COLO668 (cell line): Measurements from ENCODE around the gene ARL6IP1.
A peak's percentile ranks its signal among the peaks of the same experiment; 100 is the strongest.

ENCODE experiments used
- DNase-seq: peaks from one replicate; lab custom pipeline; 2025; ENCODE audit not compliant: unreplicated experiment; lab: John Stamatoyannopoulos, UW

The ARL6IP1 gene

GRCh38 chr16:18801145-18801972 lies at the start of gene ARL6IP1:
Gene ARL6IP1, minus strand, starts transcription at chr16:18801549. Its CDS starts 83 bp downstream, at chr16:18801466.
- DNase-seq = peak; percentile 99

DNA sequence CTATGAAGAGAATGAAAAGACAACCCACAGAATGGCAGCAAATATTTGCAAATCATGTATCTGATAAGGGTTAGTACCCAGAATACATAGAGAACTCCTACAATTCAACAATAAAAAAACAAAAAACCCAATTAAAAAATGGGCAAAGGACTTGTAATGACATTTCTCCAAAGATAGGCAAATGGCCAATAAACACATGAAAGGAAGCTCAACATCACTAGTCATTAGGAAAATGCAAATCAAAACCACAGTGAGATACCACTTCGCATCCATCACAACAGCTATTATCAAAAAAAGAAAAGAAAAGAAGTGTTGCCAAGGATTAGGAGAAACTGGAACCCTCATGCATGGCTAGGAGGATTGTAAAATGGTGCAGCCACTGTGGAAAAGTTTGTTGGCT lies 45.1 kb upstream of the ARL6IP1 start:
- no peak for DNase-seq

DNA sequence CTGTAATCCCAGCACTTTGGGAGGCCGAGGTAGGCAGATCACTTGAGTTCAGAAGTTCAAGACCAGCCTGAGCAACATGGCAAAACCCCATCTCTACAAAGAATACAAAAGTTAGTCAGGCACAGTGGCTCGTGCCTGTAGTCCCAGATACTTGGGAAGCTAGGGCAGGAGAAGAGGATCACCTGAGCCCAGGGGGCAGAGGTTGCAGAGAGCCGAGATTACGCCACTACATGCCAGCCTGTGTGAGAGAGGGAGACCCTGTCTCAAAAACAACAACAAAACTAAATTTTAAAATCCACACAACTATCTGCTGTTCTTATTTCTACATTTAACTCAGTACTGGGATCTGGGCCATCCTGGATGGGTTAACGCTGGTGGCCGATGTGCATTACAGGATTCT lies 41.2 kb upstream of the ARL6IP1 start:
- no peak for DNase-seq

DNA sequence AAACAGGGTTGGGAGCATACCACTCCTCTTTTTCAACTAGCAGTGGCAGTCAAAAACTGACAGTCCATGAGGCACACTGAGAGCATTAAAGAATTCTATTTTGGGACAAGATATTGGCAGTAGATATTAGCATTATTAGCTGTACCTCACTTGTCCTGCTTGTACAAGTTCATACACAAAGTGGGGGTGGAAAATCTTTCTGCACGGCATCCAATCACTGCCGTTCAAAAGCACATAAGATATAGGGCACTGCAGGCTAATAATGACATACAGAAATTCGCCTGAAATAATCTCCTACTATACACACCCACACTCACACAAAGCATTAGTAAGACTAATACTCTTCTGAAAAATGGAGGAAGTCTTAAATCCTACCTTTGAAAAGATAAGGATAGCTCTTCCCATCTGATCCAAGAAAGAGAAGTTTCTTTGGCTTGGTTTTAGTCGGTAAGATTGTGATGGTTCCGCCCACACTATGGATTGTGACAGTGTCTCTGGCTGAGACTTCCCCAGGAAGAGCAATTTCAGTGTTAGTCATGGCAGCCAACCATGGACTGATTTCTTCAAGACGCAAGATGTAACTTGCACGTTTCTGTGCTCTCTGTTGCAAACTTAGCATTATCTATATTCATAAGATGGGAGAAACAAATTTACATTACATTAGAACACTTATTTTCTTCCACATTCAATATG lies 40.6 kb upstream of the ARL6IP1 start:
- no peak for DNase-seq

DNA sequence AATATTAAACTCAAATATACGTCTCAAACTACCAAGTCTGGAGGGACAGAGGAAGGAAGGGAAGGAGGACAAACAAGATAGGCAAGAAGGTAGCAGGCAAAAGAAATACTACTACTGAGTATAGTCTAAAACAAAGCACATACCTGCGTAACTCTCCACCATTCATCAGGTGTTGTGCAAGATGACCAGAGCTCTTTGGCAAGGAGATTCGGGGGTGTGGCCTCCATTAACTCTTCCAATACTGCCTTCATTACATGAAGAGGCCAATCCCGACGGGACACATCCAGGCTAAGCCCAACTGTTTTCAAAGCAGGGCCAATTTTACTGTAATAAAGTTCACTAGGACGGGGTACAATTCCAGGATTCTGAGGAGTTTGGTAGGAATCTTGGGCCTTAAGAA lies 38.2 kb upstream of the ARL6IP1 start:
- DNase-seq = no peak

DNA sequence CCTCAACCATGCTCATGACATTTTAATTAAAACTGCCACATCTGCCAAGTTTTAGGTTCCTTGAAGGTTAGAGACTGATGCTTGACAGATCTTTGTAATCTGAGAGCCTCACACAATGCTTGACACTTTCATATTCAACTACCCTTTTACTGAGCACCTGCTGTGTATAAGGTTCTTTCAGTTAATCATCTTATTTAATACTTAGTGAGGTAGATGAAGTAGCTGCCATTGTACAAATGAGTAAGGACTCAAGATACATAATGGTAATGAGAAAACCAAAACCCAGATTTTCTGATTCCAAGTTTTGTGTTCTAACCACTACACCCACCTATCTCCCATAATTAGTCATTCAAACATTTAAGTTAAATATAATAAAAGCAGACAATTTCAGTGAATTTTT lies 35.4 kb upstream of the ARL6IP1 start:
- no peak for DNase-seq

GRCh38 chr16:18834864-18835263 lies 33.5 kb upstream of the ARL6IP1 start:
- no peak for DNase-seq

- no peak for DNase-seq
These were observed 32.6 kb upstream of the ARL6IP1 start for GRCh38 chr16:18833707-18834505.

- DNase-seq = no peak
These were observed 31.3 kb upstream of the ARL6IP1 start for GRCh38 chr16:18832613-18833012.

- DNase-seq = no peak
These were observed 30.7 kb upstream of the ARL6IP1 start for GRCh38 chr16:18832006-18832405.

- no peak for DNase-seq
These were observed 27.9 kb upstream of the ARL6IP1 start for GRCh38 chr16:18829251-18829650.

DNA sequence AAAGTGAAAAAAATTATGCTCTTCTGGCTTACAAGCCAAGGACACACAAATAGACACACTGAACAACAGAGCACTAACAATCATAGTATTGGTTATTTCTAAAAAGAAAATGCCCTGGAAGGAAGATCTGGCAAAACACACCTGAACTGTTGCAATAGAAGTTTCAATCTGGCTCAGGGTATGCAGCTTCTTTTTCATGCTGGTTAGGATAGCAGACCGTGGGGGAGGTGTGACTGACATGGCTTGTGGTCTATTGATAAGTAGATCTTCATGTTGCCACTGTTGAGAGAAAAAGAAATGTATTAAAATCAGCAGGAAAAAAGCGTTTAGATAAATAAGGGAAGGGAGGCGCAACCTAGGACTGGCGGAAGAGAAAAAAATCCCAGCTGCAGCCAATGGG lies 26.5 kb upstream of the ARL6IP1 start:
- DNase-seq = no peak

- no peak for DNase-seq
These were observed 14.9 kb upstream of the ARL6IP1 start for GRCh38 chr16:18816286-18816685.

DNA sequence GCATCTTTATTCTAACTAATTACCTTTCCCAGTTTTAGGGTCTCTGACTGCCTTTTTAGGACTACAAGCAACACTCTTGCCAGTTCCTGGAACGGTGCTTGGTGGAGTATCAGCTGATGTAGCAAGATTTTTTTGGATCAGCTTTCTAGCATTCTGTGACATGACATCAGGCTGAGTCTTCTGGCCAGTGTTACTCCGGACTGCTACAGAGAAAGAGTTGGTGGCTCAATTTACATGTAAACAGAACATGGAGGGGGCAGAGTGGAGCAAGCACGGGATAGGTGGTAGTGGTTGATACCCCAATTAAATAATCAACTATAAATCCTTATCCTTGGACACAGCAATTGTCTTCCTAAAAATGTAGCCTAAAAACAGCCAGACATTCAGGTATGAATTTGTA lies 10.6 kb upstream of the ARL6IP1 start:
- no peak for DNase-seq

- no peak for DNase-seq
These were observed 7.8 kb upstream of the ARL6IP1 start for GRCh38 chr16:18809165-18809564.

- DNase-seq = no peak
These were observed 4.0 kb upstream of the ARL6IP1 start for GRCh38 chr16:18805257-18805773.

DNA sequence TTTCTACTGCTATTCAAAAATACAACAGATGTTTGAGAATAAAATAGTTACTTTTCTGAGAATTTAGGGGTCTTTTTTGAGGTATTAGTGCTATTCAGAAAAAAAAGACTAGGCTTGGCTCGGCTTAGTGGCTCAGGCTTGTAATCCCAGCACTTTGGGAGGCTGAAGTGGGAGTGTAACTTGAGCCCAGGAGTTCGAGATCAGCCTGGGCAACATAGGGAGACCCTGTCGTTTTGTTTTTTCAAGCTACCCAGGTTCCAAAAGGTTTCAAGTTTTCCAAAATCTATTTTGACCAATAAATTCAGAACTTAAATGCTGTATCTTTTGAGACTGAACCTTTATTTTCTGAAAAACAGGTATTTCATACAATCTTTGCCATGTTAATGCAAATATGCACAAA lies 3.2 kb upstream of the ARL6IP1 start:
- no peak for DNase-seq

- DNase-seq = no peak
These were observed 2.5 kb upstream of the ARL6IP1 start for GRCh38 chr16:18803569-18804462.

DNA sequence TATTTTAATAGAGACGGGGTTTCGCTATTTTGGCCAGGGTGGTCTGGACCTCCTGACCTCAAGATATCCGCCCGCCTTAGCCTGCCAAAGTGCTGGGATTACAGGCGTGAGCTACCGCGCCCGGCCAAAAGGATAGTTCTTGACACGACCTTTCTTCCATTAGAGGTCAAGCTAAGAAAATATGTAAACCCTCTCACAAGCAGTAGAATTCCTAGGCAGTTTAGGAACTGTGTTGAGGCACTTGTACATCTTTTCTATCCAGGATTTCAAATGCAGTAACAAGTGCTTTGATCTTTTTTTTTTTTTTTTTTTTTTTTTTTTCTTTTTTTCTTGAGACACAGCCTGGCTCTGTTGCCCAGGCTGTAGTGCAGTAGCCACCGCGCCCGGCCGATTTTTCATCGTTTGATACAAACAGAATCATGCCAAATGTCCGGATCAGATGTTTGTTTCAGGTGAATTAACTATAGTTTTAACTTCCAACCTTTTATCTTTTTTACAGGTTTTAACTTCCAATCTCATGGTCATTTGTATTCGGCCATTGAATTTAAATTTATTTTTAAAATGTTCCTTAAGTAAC lies 1.5 kb upstream of the ARL6IP1 start:
- no peak for DNase-seq

GRCh38 chr16:18800775-18801144 lies 589 bp downstream of the ARL6IP1 start:
- DNase-seq = no peak
